HEK293 (cell line): ENCODE measurements around the gene HOXA10.

Experiments
- ATF2 ChIP-seq: fragments of 450-650 bp; formaldehyde crosslinking; IDR thresholded peaks from 2 replicates; pipeline ENCODE4 v1.5.1; 2016; ENCODE audit warnings: missing biosample characterization, missing genetic modification characterization, low read depth
- CTCF ChIP-seq: fragments of 450-650 bp; formaldehyde crosslinking; IDR thresholded peaks from 2 replicates; pipeline ENCODE4 v1.5.1; 2016; ENCODE audit warnings: missing biosample characterization, missing genetic modification characterization
- HIC1 ChIP-seq: fragments of 450-650 bp; formaldehyde crosslinking; IDR thresholded peaks from 2 replicates; pipeline ENCODE4 v1.5.1; 2016; ENCODE audit warnings: missing biosample characterization, missing genetic modification characterization
- HOXA7 ChIP-seq: sonication (generic); formaldehyde crosslinking; IDR thresholded peaks from 2 replicates; pipeline ENCODE4 v1.8.1; 2022; ENCODE audit warnings: missing genetic modification reagents, borderline replicate concordance
- INSM2 ChIP-seq: fragments of 450-650 bp; formaldehyde crosslinking; IDR thresholded peaks from 2 replicates; pipeline ENCODE4 v1.5.1; 2016; ENCODE audit warnings: missing biosample characterization, missing genetic modification characterization
- KLF7 ChIP-seq: fragments of 450-650 bp; formaldehyde crosslinking; IDR thresholded peaks from 2 replicates; pipeline ENCODE4 v1.5.1; 2016; ENCODE audit warnings: missing biosample characterization, missing genetic modification characterization, borderline replicate concordance
- KLF8 ChIP-seq: fragments of 450-650 bp; formaldehyde crosslinking; IDR thresholded peaks from 2 replicates; pipeline ENCODE4 v1.5.1; 2016; ENCODE audit warnings: missing biosample characterization, missing genetic modification characterization
- MZF1 ChIP-seq: fragments of 450-650 bp; formaldehyde crosslinking; IDR thresholded peaks from 2 replicates; pipeline ENCODE4 v1.5.1; 2017; ENCODE audit warnings: missing biosample characterization, missing genetic modification characterization, borderline replicate concordance
- PATZ1 ChIP-seq: fragments of 450-650 bp; formaldehyde crosslinking; IDR thresholded peaks from 2 replicates; pipeline ENCODE4 v1.5.1; 2016; ENCODE audit warnings: missing biosample characterization, missing genetic modification characterization
- SCRT1 ChIP-seq: fragments of 450-650 bp; formaldehyde crosslinking; IDR thresholded peaks from 2 replicates; pipeline ENCODE4 v1.5.1; 2016; ENCODE audit warnings: missing biosample characterization, missing genetic modification characterization, borderline replicate concordance
- SCRT2 ChIP-seq: fragments of 450-650 bp; formaldehyde crosslinking; IDR thresholded peaks from 2 replicates; pipeline ENCODE4 v1.5.1; 2016; ENCODE audit warnings: missing biosample characterization, missing genetic modification characterization
- SP3 ChIP-seq: fragments of 450-650 bp; formaldehyde crosslinking; IDR thresholded peaks from 2 replicates; pipeline ENCODE4 v1.5.1; 2016; ENCODE audit warnings: missing biosample characterization, missing genetic modification characterization
- TCF7L2 ChIP-seq: IDR thresholded peaks from 2 replicates; pipeline ENCODE4 v1.6.1; 2011; ENCODE audit warnings: low read depth, mild to moderate bottlenecking, inconsistent platforms, low read length, moderate library complexity, borderline replicate concordance
- ZBTB1 ChIP-seq: fragments of 450-650 bp; formaldehyde crosslinking; IDR thresholded peaks from 2 replicates; pipeline ENCODE4 v1.5.1; 2016; ENCODE audit warnings: missing biosample characterization, missing genetic modification characterization
- ZEB2 ChIP-seq: fragments of 450-650 bp; formaldehyde crosslinking; IDR thresholded peaks from 2 replicates; pipeline ENCODE4 v1.5.1; 2016; ENCODE audit warnings: missing biosample characterization, missing genetic modification characterization
- ZNF121 ChIP-seq: fragments of 450-650 bp; formaldehyde crosslinking; IDR thresholded peaks from 2 replicates; pipeline ENCODE4 v1.5.1; 2016; ENCODE audit warnings: missing biosample characterization, missing genetic modification characterization
- ZNF140 ChIP-seq: fragments of 450-650 bp; formaldehyde crosslinking; IDR thresholded peaks from 2 replicates; pipeline ENCODE4 v1.5.1; 2016; ENCODE audit warnings: missing biosample characterization, missing genetic modification characterization
- ZNF169 ChIP-seq: fragments of 450-650 bp; formaldehyde crosslinking; IDR thresholded peaks from 2 replicates; pipeline ENCODE4 v1.5.1; 2016; ENCODE audit warnings: missing biosample characterization, missing genetic modification characterization
- ZNF24 ChIP-seq: fragments of 450-650 bp; formaldehyde crosslinking; IDR thresholded peaks from 2 replicates; pipeline ENCODE4 v1.5.1; 2016; ENCODE audit warnings: missing biosample characterization, missing genetic modification characterization
- ZNF391 ChIP-seq: fragments of 450-650 bp; formaldehyde crosslinking; IDR thresholded peaks from 2 replicates; pipeline ENCODE4 v1.5.1; 2016; ENCODE audit warnings: low read depth, missing biosample characterization, missing genetic modification characterization, borderline replicate concordance
- ZNF423 ChIP-seq: fragments of 450-650 bp; formaldehyde crosslinking; IDR thresholded peaks from 2 replicates; pipeline ENCODE4 v1.5.1; 2016; ENCODE audit warnings: missing biosample characterization, missing genetic modification characterization
- ZNF449 ChIP-seq: fragments of 450-650 bp; formaldehyde crosslinking; IDR thresholded peaks from 2 replicates; pipeline ENCODE4 v1.5.1; 2017; ENCODE audit warnings: missing biosample characterization, mild to moderate bottlenecking, missing genetic modification characterization, moderate library complexity
- ZNF501 ChIP-seq: fragments of 450-650 bp; formaldehyde crosslinking; IDR thresholded peaks from 2 replicates; pipeline ENCODE4 v1.5.1; 2016; ENCODE audit warnings: missing biosample characterization, missing genetic modification characterization
- ZNF654 ChIP-seq: fragments of 450-650 bp; formaldehyde crosslinking; IDR thresholded peaks from 2 replicates; pipeline ENCODE4 v1.5.1; 2016; ENCODE audit warnings: low read depth, missing biosample characterization, missing genetic modification characterization
- ZNF692 ChIP-seq: fragments of 450-650 bp; formaldehyde crosslinking; IDR thresholded peaks from 2 replicates; pipeline ENCODE4 v1.5.1; 2016; ENCODE audit warnings: missing biosample characterization, missing genetic modification characterization
- ZSCAN16 ChIP-seq: fragments of 450-650 bp; formaldehyde crosslinking; IDR thresholded peaks from 2 replicates; pipeline ENCODE4 v1.5.1; 2016; ENCODE audit warnings: missing biosample characterization, missing genetic modification characterization

HOXA10 gene

GRCh38 chr7:27165089-27165995 is 8.8 kb downstream of the HOXA10 start, which contains the start of gene HOXA9 (continued):
- TF ChIP-seq ATF2 (tag by site-specific recombination): peak; percentile 79
- TF ChIP-seq SCRT1 (tag by site-specific recombination): 0 out of 2 replicates have a peak, but pooled peaks have one; percentile 56
- TF ChIP-seq HIC1 (tag by site-specific recombination): peak; percentile 84
- TF ChIP-seq ZNF654: peak; percentile 16
- TF ChIP-seq ZEB2: peak; percentile 97
- peak; percentile 50; the same call in 1 of the 2 replicates for TF ChIP-seq MZF1 (tag by site-specific recombination)
- peak; percentile 87 for TF ChIP-seq KLF8 (tag by site-specific recombination)
- TF ChIP-seq ZSCAN16 (tag by site-specific recombination): peak; percentile 65
- TF ChIP-seq ZBTB1 (tag by site-specific recombination): peak; percentile 74; the same call in 1 of the 2 replicates
- TF ChIP-seq KLF7 (tag by site-specific recombination): peak; percentile 91
- TF ChIP-seq TCF7L2: peak; percentile 97
- TF ChIP-seq ZNF449: peak; percentile 83
- TF ChIP-seq ZNF169: no peak
- peak; percentile 53 for TF ChIP-seq SP3 (tag by site-specific recombination)
- TF ChIP-seq SCRT2: peak; percentile 58
- TF ChIP-seq INSM2 (tag by site-specific recombination): peak; percentile 96
- peak; percentile 15; the same call in 1 of the 2 replicates for TF ChIP-seq ZNF121 (tag by site-specific recombination)
- TF ChIP-seq ZNF423 (tag by site-specific recombination): peak; percentile 30; the same call in 1 of the 2 replicates
- TF ChIP-seq ZNF501: peak; percentile 89
- 0 out of 2 replicates have a peak, but pooled peaks have one; percentile 44 for TF ChIP-seq ZNF692 (tag by site-specific recombination)
- peak; percentile 92 for TF ChIP-seq ZNF391 (tag by site-specific recombination)
- TF ChIP-seq HOXA7: no peak
- no peak for TF ChIP-seq ZNF140
- TF ChIP-seq CTCF (tag by site-specific recombination): peak; percentile 57; the same call in 1 of the 2 replicates
- TF ChIP-seq ZNF24 (tag by site-specific recombination): peak; percentile 87; the same call in 1 of the 2 replicates
- peak; percentile 97 for TF ChIP-seq PATZ1 (tag by site-specific recombination)
